Stomach (tissue), 9 donors: ENCODE data around the gene SERP1. TPM values are rescaled to one million over a fixed set of nuclear protein-coding genes. Genes with fewer than 3 reads are reported as not detected.

ENCODE experiments used
- DNase-seq, 2 donors: peaks; one replicate each; pipeline versions ENCODE4 v3.0.0 to v3.0.0-alpha.2; 2013 to 2019
- H3K27ac ChIP-seq, 5 donors: fragments of 200-600 bp in 4 of 5; sonication (generic) in 4 of 5; one replicate each; pipeline ENCODE4 v1.5.1; 2013 to 2019; ENCODE audit warnings: mild to moderate bottlenecking in 1 of 5, moderate library complexity in 1 of 5
- H3K27me3 ChIP-seq, 3 donors: fragments of 200-600 bp; sonication (generic); one replicate each; pipeline ENCODE4 v1.5.1; 2017 to 2019; ENCODE audit warnings: mixed run types in 1 of 3
- H3K36me3 ChIP-seq, 4 donors: fragments of 200-600 bp; sonication (generic); 1 replicate in 3 of 4; 2 replicates in 1 of 4; pipeline ENCODE4 v1.5.1; 2016 to 2019
- H3K4me1 ChIP-seq, 4 donors: fragments of 200-600 bp; sonication (generic); one replicate each; pipeline ENCODE4 v1.5.1; 2016 to 2019
- H3K4me3 ChIP-seq, 4 donors: fragments of 200-600 bp; sonication (generic) in 3 of 4; one replicate each; pipeline ENCODE4 v1.5.1; 2016 to 2019; ENCODE audit warnings: mild to moderate bottlenecking in 1 of 4
- H3K9me3 ChIP-seq, 4 donors: fragments of 200-600 bp; sonication (generic); one replicate each; pipeline ENCODE4 v1.5.1; 2016 to 2019
- CTCF ChIP-seq, 7 experiments: fragments of 450-650 bp in 4 of 7; fragments of 200-600 bp in 3 of 7; sonication (generic) in 3 of 7; IDR thresholded peaks; one replicate each; pipeline ENCODE4 v1.5.1; 2016 to 2019; ENCODE audit warnings: antibody characterized with exemption in 7 of 7, control low read depth in 2 of 7, mild to moderate bottlenecking in 1 of 7
- EP300 ChIP-seq: sonication (generic); formaldehyde crosslinking; IDR thresholded peaks from one replicate; pipeline ENCODE4 v1.6.1; 2017; ENCODE audit warnings: antibody characterized with exemption
- POLR2A ChIP-seq, 4 donors: fragments of 450-650 bp; IDR thresholded peaks; one replicate each; pipeline ENCODE4 v1.6.1; 2016; ENCODE audit warnings: antibody characterized with exemption in 4 of 4, control low read depth in 2 of 4, mild to moderate bottlenecking in 1 of 4, moderate library complexity in 1 of 4
- POLR2AphosphoS5 ChIP-seq, 3 donors: sonication (generic); formaldehyde crosslinking; IDR thresholded peaks; one replicate each; pipeline ENCODE4 v1.6.1; 2016; ENCODE audit warnings: antibody characterized with exemption in 3 of 3
- WGBS, 5 donors: extraction: QIAGEN DNeasy Blood & Tissue Kit in 3 of 5; methylation state at CpG; one replicate each; pipeline versions ENCODE4 v1.1.5 to v1.1.7; 2013 to 2018; 5-methylcytosine and 5-hydroxymethylcytosine counted together
- intact Hi-C: fragments of 100-400 bp; cut with DNase I; formaldehyde crosslinking; loops from one replicate; pipeline ENCODE4 v1.15.1; 2023; ENCODE audit warnings: low total_unique reads
- polyA plus RNA-seq, 3 donors: library from polyadenylated mRNA; stranded (reverse); fragments of 200-250 nt; gene quantifications; one replicate each; pipeline ENCODE4 v1.2.3, GENCODE V29; 2013
- total RNA-seq, 5 donors: library from RNA; depleted of rRNA; stranded (reverse); fragments of >200 nt; gene quantifications; one replicate each; pipeline versions ENCODE4 v1.1.0 to v1.2.3, GENCODE V29; 2014 to 2016
- donor health status: healthy with polysubstance abuse.
- donor health status: Bipolar disorder and iron deficiency.
- donor health status: healthy.

SERP1 gene
- total and polyA plus RNA-seq, 8 donors = 93.5 to 446 (median 159) TPM

- H3K4me1 ChIP-seq = no peaks in the 10 kb centered on the region
- intact Hi-C loops = loop anchor here (10.0 kb wide), 3 partner anchors 81 to 271 kb away; no protein-coding TSS in a partner anchor
- H3K9me3 ChIP-seq = peaks cover 0 to 2% (median under 1%) of the 10 kb centered on the region in 4 donors
- DNase-seq = peak in 1 of 2 donors; percentile 75
- no peak overlapping the region for H3K27ac ChIP-seq
- peak in 5 of 7 experiments; percentile 73 to 82 (median 79) for TF ChIP-seq CTCF (IDR thresholded peaks at IDR 0.05)
- TF ChIP-seq EP300 = no peak
- H3K4me3 ChIP-seq = no peak overlapping the region
- 0 to 5% (median 3%) methylated on average over 2 of the region's 2 CpGs for WGBS, 5 donors
- no peaks in the 10 kb centered on the region for H3K36me3 ChIP-seq
- H3K27me3 ChIP-seq = no peaks in the 10 kb centered on the region
These were observed 50.6 kb downstream of the SERP1 start for GRCh38 chr3:150495563-150496168.

GRCh38 chr3:150495149-150495548, 51.1 kb downstream of the SERP1 start:
- no peak overlapping the region for H3K27ac ChIP-seq
- no peaks in the 10 kb centered on the region for H3K4me1 ChIP-seq
- no peaks in the 10 kb centered on the region for H3K36me3 ChIP-seq
- H3K9me3 ChIP-seq = no peaks in the 10 kb centered on the region
- no peak for TF ChIP-seq POLR2AphosphoS5 (IDR thresholded peaks at IDR 0.05)
- TF ChIP-seq POLR2A (IDR thresholded peaks at IDR 0.05) = no peak
- no peak for TF ChIP-seq EP300
- no peak for TF ChIP-seq CTCF (IDR thresholded peaks at IDR 0.05)
- intact Hi-C loops = loop anchor here (10.0 kb wide), 3 partner anchors 80 to 270 kb away; no protein-coding TSS in a partner anchor
- peak in 1 of 2 donors; percentile 8 for DNase-seq
- H3K27me3 ChIP-seq = no peaks in the 10 kb centered on the region
- 72 to 92% (median 80%) methylated on average over 1 of the region's 1 CpG for WGBS, 5 donors
- H3K4me3 ChIP-seq = no peak overlapping the region

GRCh38 chr3:150494411-150494977, 51.8 kb downstream of the SERP1 start:
- no peak for DNase-seq
- WGBS, 5 donors = 90 to 95% (median 92%) methylated on average over 5 of the region's 5 CpGs
- TF ChIP-seq POLR2A (IDR thresholded peaks at IDR 0.05) (no peak), CTCF (IDR thresholded peaks at IDR 0.05) (no peak), EP300 (no peak)
- Histone ChIP-seq H3K4me1 (peaks cover 0 to 3% (median 0%) of the 10 kb centered on the region in 4 donors), H3K9me3 (no peaks in the 10 kb centered on the region), H3K27me3 (no peaks in the 10 kb centered on the region), H3K4me3 (no peak overlapping the region), H3K27ac (no peak overlapping the region), H3K36me3 (no peaks in the 10 kb centered on the region)
- intact Hi-C loops = loop anchor here (10.0 kb wide), 3 partner anchors 80 to 270 kb away; no protein-coding TSS in a partner anchor

Other genes starting within 250 kb of the SERP1 start
- gene TSC22D2, start 138.2 kb downstream of the SERP1 start, total RNA-seq = 10 to 100 TPM; 12.9 to 32.2 (median 23.9) TPM
- gene TSC22D2, start 138.2 kb downstream of the SERP1 start, polyA plus RNA-seq = 10 to 100 TPM in 1 of 3 donors, 1 to 10 TPM in 2; 7.1 to 13.6 (median 7.7) TPM
- gene EIF2A, start 291 bp upstream of the SERP1 start, total RNA-seq = 100 to 1,000 TPM in 3 of 5 donors, 10 to 100 TPM in 2; 21.4 to 690 (median 203) TPM
- 100 to 1,000 TPM in 1 of 3 donors, 10 to 100 TPM in 2; 73.8 to 169 (median 79.2) TPM for gene EIF2A, start 291 bp upstream of the SERP1 start, polyA plus RNA-seq
- gene SELENOT, start 56.8 kb upstream of the SERP1 start, total RNA-seq = 100 to 1,000 TPM in 2 of 5 donors, 10 to 100 TPM in 3; 49.7 to 324 (median 63.1) TPM
- gene SELENOT, start 56.8 kb upstream of the SERP1 start, polyA plus RNA-seq = 10 to 100 TPM; 41.5 to 50.0 (median 41.7) TPM
- gene ERICH6, start 157.4 kb upstream of the SERP1 start, total RNA-seq = under 1 TPM in 1 of 5 donors, not detected in 4; 0.37 TPM
- not detected for gene ERICH6, start 157.4 kb upstream of the SERP1 start, polyA plus RNA-seq
- 10 to 100 TPM; 13.8 to 36.6 (median 26.6) TPM for gene SIAH2, start 216.7 kb upstream of the SERP1 start, total RNA-seq
- gene SIAH2, start 216.7 kb upstream of the SERP1 start, polyA plus RNA-seq = 10 to 100 TPM; 14.9 to 18.6 (median 17.2) TPM